ENCODE measurements around the gene L1CAM.

The L1CAM gene

DNA sequence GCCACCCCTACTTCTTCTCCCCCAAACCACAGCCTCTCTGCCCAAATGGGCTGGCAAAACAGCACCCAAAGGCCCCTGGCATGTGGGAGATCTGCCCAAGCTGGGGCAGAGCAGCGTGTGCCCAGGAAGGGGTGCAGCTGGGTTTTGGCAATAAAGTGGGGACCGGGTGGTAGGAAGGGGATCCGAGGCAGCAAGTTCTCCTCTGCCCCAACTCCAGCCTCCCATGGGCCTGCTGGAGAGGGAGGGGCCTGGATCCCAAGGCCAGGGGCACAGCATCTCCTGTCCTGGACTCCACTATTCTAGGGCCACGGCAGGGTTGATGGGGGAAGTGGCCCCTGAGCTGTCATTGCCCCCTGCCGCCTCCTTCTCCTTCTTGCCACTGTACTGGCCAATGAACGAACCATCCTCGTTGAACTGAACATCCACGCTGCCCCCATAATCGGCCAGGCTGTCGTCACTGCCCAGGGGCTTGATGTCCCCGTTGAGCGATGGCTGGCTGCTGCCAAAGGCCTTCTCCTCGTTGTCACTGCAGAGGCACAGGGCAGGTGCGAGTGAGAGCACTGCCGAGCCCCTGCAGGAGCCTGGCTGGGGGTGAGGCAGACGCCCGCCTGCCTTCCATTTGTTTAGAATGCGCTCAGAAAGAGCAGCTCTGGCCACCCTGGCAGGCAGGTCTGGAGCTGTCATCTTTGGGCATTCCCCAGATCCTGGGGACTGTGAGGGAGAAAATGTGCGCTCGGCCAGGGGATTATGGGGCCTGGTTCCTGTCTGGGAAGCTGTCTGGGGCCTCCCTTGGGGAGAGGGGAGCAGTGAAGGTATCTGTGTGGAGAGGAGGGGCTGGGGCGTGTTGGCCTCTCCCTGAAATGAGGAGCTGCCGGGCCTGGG is 23.4 kb downstream of the L1CAM start:
- DNase-seq = no peak

DNA sequence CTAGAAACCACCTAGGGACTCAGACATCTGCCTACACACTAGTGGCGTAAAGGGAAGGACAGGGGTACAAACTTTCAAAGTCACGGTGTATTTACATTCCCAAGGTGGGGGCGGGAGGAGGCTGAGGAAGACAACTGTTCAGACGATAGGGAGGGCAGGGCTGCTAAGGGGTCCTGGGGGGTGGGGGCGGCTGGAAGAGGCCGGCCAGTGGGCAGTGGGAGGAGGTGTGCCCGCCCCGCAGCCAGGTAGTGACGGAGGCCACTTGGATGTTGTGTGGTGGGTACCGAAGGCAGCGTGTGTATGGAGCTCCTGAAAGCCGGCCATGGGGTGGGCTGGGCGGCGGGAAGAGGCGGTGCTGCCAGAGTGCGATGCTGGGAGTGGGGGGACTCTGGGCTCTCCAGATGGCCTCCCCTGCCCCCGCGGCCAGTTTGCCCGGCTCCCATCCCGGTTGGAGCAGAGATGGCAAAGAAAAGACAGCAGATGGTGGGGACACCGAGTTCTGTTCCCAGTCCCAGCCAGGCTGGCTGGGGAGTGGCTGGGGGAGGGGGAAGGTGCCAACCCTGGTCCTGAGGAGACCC is 24.2 kb downstream of the L1CAM start:
- DNase-seq = no peak

GRCh38 chrX:153861151-153861550 is 24.8 kb downstream of the L1CAM start:
- no peak for DNase-seq

GRCh38 chrX:153857348-153857903 is 28.5 kb downstream of the L1CAM start:
- no peak for DNase-seq

DNA sequence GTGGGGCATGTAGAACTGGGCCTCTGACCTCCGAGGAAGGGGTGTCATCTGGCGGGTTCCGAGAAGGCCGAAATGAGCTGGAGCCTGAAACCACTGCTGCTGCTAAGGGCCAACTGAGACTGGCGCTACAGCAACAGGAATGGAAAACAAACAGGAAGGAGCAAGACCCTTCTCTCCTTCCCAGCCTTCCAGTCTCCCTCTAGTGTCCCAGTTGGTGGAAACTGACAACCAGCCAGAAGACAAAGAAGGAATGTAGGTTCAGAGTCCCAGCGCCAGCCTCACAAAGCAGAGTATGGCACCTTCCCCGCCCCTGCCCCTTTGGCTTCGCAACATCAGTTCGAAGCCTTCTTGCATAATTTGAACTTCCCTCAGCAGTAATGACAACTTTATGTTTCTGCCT is 31.3 kb downstream of the L1CAM start:
- DNase-seq = no peak

DNA sequence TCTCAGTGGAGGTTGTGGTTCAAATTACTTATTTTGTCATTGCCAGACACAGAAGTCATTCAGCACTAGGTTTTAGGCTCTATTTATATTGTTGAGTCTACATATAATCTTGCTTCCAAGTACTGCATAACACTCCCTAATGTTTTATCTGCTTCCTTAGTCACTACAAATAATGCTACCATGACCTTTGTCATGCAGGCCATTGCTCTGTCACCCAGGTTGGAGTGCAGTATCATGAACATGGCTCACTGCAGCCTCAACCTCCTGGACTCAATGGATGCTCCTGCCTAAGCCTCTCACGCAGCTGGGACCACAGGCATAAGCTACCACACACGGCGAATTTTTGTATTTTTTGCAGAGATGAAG is 32.1 kb downstream of the L1CAM start:
- DNase-seq = no peak

GRCh38 chrX:153853180-153853901 is 32.6 kb downstream of the L1CAM start:
- DNase-seq = no peak

DNA sequence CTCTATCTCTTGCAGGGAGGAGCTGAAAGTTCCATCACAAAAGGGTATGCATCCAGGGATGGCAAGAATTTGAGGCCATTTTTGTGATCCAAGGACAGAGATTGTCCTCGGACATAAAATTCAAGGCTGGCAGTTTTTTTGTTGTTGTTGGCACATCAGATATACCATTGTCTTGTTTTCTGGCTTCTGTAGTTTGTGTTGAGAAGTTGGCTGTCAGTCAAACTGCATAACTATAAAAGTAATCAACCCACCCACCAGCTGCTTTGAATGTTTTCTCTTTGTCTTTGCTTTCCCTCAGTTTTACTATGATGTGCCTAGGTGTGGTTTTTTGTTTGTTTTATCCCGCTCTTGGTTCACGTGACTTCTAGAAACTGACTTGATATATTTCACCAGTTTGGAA is 34.0 kb downstream of the L1CAM start:
- no peak for DNase-seq

- DNase-seq = no peak
These were observed 37.6 kb downstream of the L1CAM start for GRCh38 chrX:153848325-153848724.

DNA sequence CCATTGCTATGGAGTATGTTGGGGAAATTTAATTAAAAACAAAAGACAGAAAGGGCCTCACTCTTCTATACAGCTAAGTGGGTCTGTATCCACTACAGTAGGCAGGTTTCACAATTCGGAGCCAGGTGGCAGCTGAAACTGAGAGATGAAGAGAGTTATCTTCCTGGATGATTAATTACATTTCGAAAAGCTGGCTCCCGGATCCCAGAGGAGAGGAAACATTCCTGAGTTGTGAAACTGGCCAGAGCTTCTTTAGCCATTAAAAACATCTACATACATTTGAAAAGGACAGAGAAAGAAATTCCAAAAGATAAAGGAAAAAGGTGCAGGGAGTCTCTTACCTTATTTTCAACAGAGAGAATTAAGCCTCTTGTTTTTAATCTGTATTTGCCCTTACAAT is 40.1 kb downstream of the L1CAM start:
- no peak for DNase-seq

GRCh38 chrX:153845195-153845594 is 40.8 kb downstream of the L1CAM start:
- DNase-seq = no peak

- DNase-seq = no peak
These were observed 41.4 kb downstream of the L1CAM start for GRCh38 chrX:153844509-153845082.

DNA sequence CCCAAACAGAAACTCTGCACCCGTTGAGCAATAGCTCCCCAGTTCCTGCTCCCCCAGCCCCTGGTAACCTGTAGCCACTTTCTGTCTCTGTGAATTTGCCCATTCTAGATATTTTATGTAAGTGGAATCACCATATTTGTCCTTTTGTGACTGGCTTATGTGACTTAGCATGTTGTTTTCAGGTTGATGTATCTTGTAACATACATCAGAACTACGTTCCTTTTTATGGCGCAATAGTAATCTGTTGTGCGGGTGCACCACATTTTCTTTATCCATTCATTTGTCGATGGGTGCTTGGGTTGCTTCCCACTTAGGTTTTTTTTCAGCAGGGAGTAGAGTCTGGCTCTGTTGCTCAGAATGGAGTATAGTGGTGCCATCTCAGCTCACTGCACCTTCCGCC is 49.1 kb downstream of the L1CAM start:
- no peak for DNase-seq

GRCh38 chrX:153832728-153833127 is 53.2 kb downstream of the L1CAM start:
- no peak for DNase-seq

DNA sequence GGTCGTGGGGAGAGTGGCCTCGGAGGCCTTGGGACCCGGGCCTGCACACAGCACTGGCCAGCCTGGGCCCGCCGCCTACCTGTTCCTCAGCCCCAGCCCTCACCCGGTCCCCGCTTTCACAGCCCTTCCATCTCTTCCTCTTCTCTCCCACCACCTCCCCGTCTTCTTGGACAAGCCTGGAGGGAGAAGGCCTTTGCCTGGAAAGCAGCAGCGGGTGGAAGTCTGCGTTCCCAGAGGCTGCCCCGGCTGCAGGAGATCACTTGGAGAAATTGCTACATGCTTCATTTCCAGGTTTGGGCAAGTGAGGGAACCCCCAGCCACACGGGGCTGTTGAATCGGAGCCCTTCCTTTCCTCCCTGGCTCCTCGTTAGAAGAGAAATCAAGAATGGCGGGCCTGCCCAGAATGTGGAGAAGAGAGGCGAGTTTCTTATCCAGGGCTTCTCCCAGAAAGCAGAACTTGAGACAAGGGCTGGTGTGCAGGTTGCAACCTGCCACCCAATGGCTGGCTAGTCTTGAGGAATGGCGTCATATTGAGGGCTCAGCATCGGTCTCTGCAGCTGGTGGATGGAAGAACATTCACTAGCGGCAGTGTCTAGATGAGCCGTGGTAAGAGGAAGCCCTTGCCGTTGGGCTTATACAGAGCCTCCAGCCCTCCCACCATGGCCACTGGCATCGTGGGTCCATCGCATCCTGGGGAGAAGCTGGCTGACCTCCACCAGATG is 54.4 kb downstream of the L1CAM start:
- no peak for DNase-seq

- no peak for DNase-seq
These were observed 55.1 kb downstream of the L1CAM start for GRCh38 chrX:153830640-153831428.

- no peak for DNase-seq
These were observed 56.0 kb downstream of the L1CAM start, which contains the start of gene PDZD4 for GRCh38 chrX:153829799-153830639. Gene PDZD4 (minus strand): TSS chrX:153830544. CDS start chrX:153830298, 246 bp downstream.

DNA sequence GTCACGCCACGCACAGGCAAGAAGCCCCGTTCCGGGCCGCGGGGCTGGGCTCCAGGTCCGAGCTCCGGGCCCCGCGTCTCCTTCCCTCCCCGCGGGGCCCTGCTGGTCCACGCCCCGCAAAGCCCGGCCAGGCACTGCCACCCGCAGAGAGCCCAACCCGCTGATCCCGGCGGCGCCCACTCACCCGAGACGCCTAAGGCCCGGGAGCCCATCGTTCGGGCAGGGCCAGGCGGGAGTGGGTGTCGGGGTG is 56.5 kb downstream of the L1CAM start:
- DNase-seq = no peak

DNA sequence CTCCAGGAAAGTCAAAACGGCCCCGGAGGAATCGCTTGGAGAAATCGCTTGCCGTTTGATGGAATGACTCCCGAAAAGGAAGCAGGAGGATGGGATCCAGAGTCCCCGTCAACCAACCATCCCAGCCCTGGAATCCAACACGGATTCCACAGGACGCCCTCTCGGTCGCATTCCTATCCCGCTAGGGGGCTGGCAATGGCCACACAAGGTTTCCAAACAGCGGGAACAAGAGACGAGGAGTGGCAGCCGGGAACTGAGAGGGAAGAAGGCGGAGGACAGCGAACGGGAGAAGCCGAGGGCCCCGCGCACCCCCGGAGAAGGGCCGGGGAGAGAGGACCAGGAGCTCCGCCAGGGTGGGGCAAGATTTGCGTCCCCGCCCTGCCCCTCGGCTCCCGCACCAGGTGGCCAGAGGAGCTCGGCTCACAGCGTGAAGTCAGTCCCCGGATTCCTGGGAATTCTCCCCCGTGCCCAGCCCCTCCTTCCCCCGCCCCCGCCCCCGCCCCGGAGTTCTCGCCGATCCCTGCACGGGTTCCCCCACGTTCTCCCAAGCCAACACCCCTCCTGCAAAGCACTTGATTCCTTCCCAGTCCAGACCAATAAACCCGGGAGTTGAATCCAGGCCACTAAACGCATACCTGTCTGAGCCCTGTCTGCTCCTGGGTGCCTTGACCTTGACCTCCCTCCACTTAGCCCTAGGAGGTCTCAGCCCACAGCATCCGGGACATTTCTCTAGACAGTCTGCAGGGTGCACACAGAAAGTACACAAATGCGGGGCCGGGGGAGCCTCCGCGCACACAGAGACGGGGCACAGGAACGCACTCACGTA is 57.0 kb downstream of the L1CAM start:
- no peak for DNase-seq

- DNase-seq = no peak
These were observed 57.7 kb downstream of the L1CAM start for GRCh38 chrX:153828308-153828707.
